ENCODE measurements around the gene ADCY7. TPM values are rescaled to one million over a fixed set of nuclear protein-coding genes. Genes with fewer than 3 reads are reported as not detected.
A peak's percentile ranks its signal among the peaks of the same experiment; 100 is the strongest.
"Not testable (repeated sequence)": the region's sequence is repeated elsewhere in the genome, so short reads cannot be mapped to it uniquely, and the experiment has no call there.

The ADCY7 gene
- total and polyA plus RNA-seq, 9 donors, result 10.2 to 78.9 (median 36.4) TPM

- WGBS, 3 donors, result 15 to 38% (median 23%) methylated on average over 6 of the region's 6 CpGs
- intact Hi-C loops (cut with DNase I), result no loop called here
- peaks cover 1% of the 10 kb centered on the region for H3K4me1 ChIP-seq (ENCODE audit: insufficient read depth)
- no peak overlapping the region for H3K4me3 ChIP-seq
- no peak for TF ChIP-seq POLR2A (IDR thresholded peaks at IDR 0.05)
- TF ChIP-seq CTCF (IDR thresholded peaks at IDR 0.05), result no peak
- TF ChIP-seq EP300 (IDR thresholded peaks at IDR 0.05), result no peak
- no peak overlapping the region for H3K27ac ChIP-seq
- no peaks in the 10 kb centered on the region for H3K36me3 ChIP-seq
- H3K9me3 ChIP-seq, result no peaks in the 10 kb centered on the region
- H3K27me3 ChIP-seq, result no peaks in the 10 kb centered on the region
- DNase-seq, result no peak
Measured at GRCh38 chr16:50235581-50235980, 30.8 kb upstream of the ADCY7 start.

- Histone ChIP-seq H3K4me3 (no peak overlapping the region), H3K4me1 (ENCODE audit: insufficient read depth) (peaks cover 4% of the 10 kb centered on the region), H3K36me3 (no peaks in the 10 kb centered on the region), H3K27me3 (no peaks in the 10 kb centered on the region), H3K9me3 (no peaks in the 10 kb centered on the region), H3K27ac (no peak overlapping the region)
- intact Hi-C loops (cut with DNase I), result no loop called here
- TF ChIP-seq POLR2A (IDR thresholded peaks at IDR 0.05), result no peak
- WGBS, 3 donors, result 90 to 94% (median 91%) methylated on average over 3 of the region's 3 CpGs
- DNase-seq, result no peak
Measured at GRCh38 chr16:50238314-50238713, 28.0 kb upstream of the ADCY7 start.

GRCh38 chr16:50238868-50239301 lies 27.5 kb upstream of the ADCY7 start:
- TF ChIP-seq EP300 (IDR thresholded peaks at IDR 0.05) (no peak), POLR2A (IDR thresholded peaks at IDR 0.05) (no peak)
- Histone ChIP-seq H3K27ac (no peak overlapping the region), H3K4me1 (ENCODE audit: insufficient read depth) (peaks cover 4% of the 10 kb centered on the region), H3K4me3 (no peak overlapping the region), H3K9me3 (no peaks in the 10 kb centered on the region), H3K27me3 (no peaks in the 10 kb centered on the region), H3K36me3 (no peaks in the 10 kb centered on the region)
- intact Hi-C loops (cut with DNase I), result no loop called here
- no peak for DNase-seq
- WGBS, 3 donors, result 72 to 76% (median 74%) methylated on average over 5 of the region's 5 CpGs

- not testable (repeated sequence) for H3K4me3 ChIP-seq, H3K9me3 ChIP-seq, DNase-seq, H3K27me3 ChIP-seq, H3K36me3 ChIP-seq, H3K27ac ChIP-seq
- WGBS, 3 donors, result 68 to 74% (median 70%) methylated on average over 6 of the region's 6 CpGs
- H3K4me1 ChIP-seq (ENCODE audit: insufficient read depth), result peaks cover 15% of the 10 kb centered on the region
- intact Hi-C loops (cut with DNase I), result loop anchor here in 1 of 4 donors (10.0 kb wide), 1 partner anchor 112 kb away; no protein-coding TSS in a partner anchor
Measured at GRCh38 chr16:50243024-50243423, 23.3 kb upstream of the ADCY7 start.

GRCh38 chr16:50244140-50244503 lies 22.2 kb upstream of the ADCY7 start:
- no peaks in the 10 kb centered on the region for H3K36me3 ChIP-seq
- no peaks in the 10 kb centered on the region for H3K27me3 ChIP-seq
- intact Hi-C loops (cut with DNase I), result loop anchor here in 1 of 4 donors (10.0 kb wide), 1 partner anchor 111 kb away; no protein-coding TSS in a partner anchor
- DNase-seq, result no peak
- no peak for TF ChIP-seq CTCF (IDR thresholded peaks at IDR 0.05)
- TF ChIP-seq EP300 (IDR thresholded peaks at IDR 0.05), result no peak
- TF ChIP-seq POLR2A (IDR thresholded peaks at IDR 0.05), result no peak
- no peaks in the 10 kb centered on the region for H3K9me3 ChIP-seq
- peak overlapping the region; percentile 65 to 71 for H3K27ac ChIP-seq
- 32 to 46% (median 38%) methylated on average over 9 of the region's 9 CpGs for WGBS, 3 donors
- H3K4me1 ChIP-seq (ENCODE audit: insufficient read depth), result peaks cover 15% of the 10 kb centered on the region
- H3K4me3 ChIP-seq, result no peak overlapping the region

- H3K27ac ChIP-seq, result peak overlapping the region; percentile 65 to 71
Measured at GRCh38 chr16:50244504-50245416, 21.6 kb upstream of the ADCY7 start.

More at GRCh38 chr16:50244504-50245416, 21.6 kb upstream of the ADCY7 start:
- H3K9me3 ChIP-seq, result no peaks in the 10 kb centered on the region
- no peak for TF ChIP-seq EP300 (IDR thresholded peaks at IDR 0.05)
- TF ChIP-seq POLR2A (IDR thresholded peaks at IDR 0.05), result no peak
- no peak for TF ChIP-seq CTCF (IDR thresholded peaks at IDR 0.05)
- no peaks in the 10 kb centered on the region for H3K27me3 ChIP-seq
- peak overlapping the region; percentile 12 for H3K4me3 ChIP-seq
- H3K4me1 ChIP-seq (ENCODE audit: insufficient read depth), result peaks cover 15% of the 10 kb centered on the region
- intact Hi-C loops (cut with DNase I), result loop anchor here in 1 of 4 donors (10.0 kb wide), 1 partner anchor 110 kb away; no protein-coding TSS in a partner anchor
- peak; percentile 66 to 88 (median 75) for DNase-seq
- no peaks in the 10 kb centered on the region for H3K36me3 ChIP-seq
- WGBS, 3 donors, result 8 to 10% (median 9%) methylated on average over 31 to 33 of the region's 33 CpGs

Data from ovary (tissue), 9 donors.